H1 (cell line): ENCODE data around the gene BRD4. TPM values are rescaled to one million over a fixed set of nuclear protein-coding genes. Genes with fewer than 3 reads are reported as not detected.
A peak's percentile ranks its signal among the peaks of the same experiment; 100 is the strongest.

ENCODE experiments used
- CTCF ChIA-PET: fragments of 300-600 bp; sonication (Branson Sonifier 250); formaldehyde crosslinking; loops from one replicate; lab custom pipeline; 2021; ENCODE audit not compliant: partially characterized antibody; lab: Charles Lee
- POLR2A ChIA-PET: fragments of 300-600 bp; sonication (Branson Sonifier 250); formaldehyde crosslinking; loops from one replicate; lab custom pipeline; 2021; ENCODE audit warnings: inconsistent platforms; ENCODE audit not compliant: partially characterized antibody; lab: Charles Lee
- DNase-seq, 2 experiments: peaks; one replicate each; pipeline versions ENCODE4 v3.0.0 to v3.0.0-alpha.2; 2010 to 2022; ENCODE audit warnings: low spot score in 2 of 2, low read depth in 1 of 2, mixed read lengths in 1 of 2
- FAIRE-seq: peaks from 2 replicates; lab custom pipeline; 2011; peaks lifted over from hg19 to GRCh38; lab: Jason Lieb, UNC
- H2AFZ ChIP-seq: 2 replicates; pipeline ENCODE4 v1.8.1; 2012; ENCODE audit warnings: low read length, inconsistent platforms
- H2AK5ac ChIP-seq: 2 replicates; pipeline ENCODE4 v1.6.1; 2013; ENCODE audit warnings: low read depth, low read length
- H2BK120ac ChIP-seq: replicated peaks from 2 replicates; pipeline ENCODE3; 2013; ENCODE audit warnings: low read depth, low read length, inconsistent platforms
- H2BK12ac ChIP-seq: 2 replicates; pipeline ENCODE4 v1.6.1; 2013; ENCODE audit warnings: low read depth, low read length
- H2BK15ac ChIP-seq: 2 replicates; pipeline ENCODE4 v1.6.1; 2013; ENCODE audit warnings: low read length
- H2BK20ac ChIP-seq: 2 replicates; pipeline ENCODE4 v1.6.1; 2013; ENCODE audit warnings: low read length
- H2BK5ac ChIP-seq: 2 replicates; pipeline ENCODE4 v1.6.1; 2013; ENCODE audit warnings: low read depth, low read length
- H3K14ac ChIP-seq: 2 replicates; pipeline ENCODE4 v1.6.1; 2013; ENCODE audit warnings: inconsistent platforms; ENCODE audit not compliant: insufficient read length
- H3K18ac ChIP-seq: 2 replicates; pipeline ENCODE4 v1.6.1; 2013; ENCODE audit warnings: low read length; ENCODE audit errors: extremely low read depth
- H3K23ac ChIP-seq: 2 replicates; pipeline ENCODE4 v1.6.1; 2013; ENCODE audit warnings: inconsistent platforms; ENCODE audit not compliant: insufficient read length
- H3K23me2 ChIP-seq: 2 replicates; pipeline ENCODE4 v1.6.1; 2013; ENCODE audit warnings: low read depth, low read length
- H3K27ac ChIP-seq: 2 replicates; pipeline ENCODE4 v1.6.1; 2011; ENCODE audit warnings: low read depth, low read length, inconsistent platforms
- H3K27me3 ChIP-seq, 4 experiments: replicated peaks in 1 of 4; 1 replicate in 1 of 4; 2 replicates in 3 of 4; pipeline versions ENCODE4 v1.6.1 to v1.8.1; 2011 to 2013; ENCODE audit warnings: low read length in 3 of 4, mild to moderate bottlenecking in 3 of 4, inconsistent platforms in 2 of 4, mixed read lengths in 2 of 4, moderate library complexity in 1 of 4; ENCODE audit not compliant: control insufficient read depth in 3 of 4, insufficient read depth in 3 of 4; ENCODE audit errors: extremely low read depth in 1 of 4
- H3K36me3 ChIP-seq, 4 experiments: 2 replicates each; pipeline versions ENCODE4 v1.6.1 to v1.8.1; 2011 to 2013; ENCODE audit warnings: mild to moderate bottlenecking in 4 of 4, low read length in 3 of 4, moderate library complexity in 2 of 4, control low read depth in 1 of 4, inconsistent platforms in 1 of 4; ENCODE audit not compliant: insufficient read depth in 4 of 4, control insufficient read depth in 2 of 4
- H3K4ac ChIP-seq: replicated peaks from 2 replicates; pipeline ENCODE3; 2013; ENCODE audit warnings: low read length, low read depth, mixed read lengths, inconsistent platforms; ENCODE audit not compliant: insufficient read length
- H3K4me1 ChIP-seq, 4 experiments: replicated peaks in 1 of 4; 1 replicate in 1 of 4; 2 replicates in 3 of 4; pipeline versions ENCODE4 v1.6.1 to v1.8.1; 2011 to 2013; ENCODE audit warnings: low read length in 3 of 4, inconsistent platforms in 2 of 4, mixed read lengths in 1 of 4; ENCODE audit not compliant: insufficient read depth in 4 of 4, control insufficient read depth in 3 of 4
- H3K4me2 ChIP-seq, 2 experiments: 2 replicates each; pipeline versions ENCODE4 v1.6.1 to v1.8.1; 2011 to 2013; ENCODE audit warnings: low read depth in 2 of 2, low read length in 2 of 2, control low read depth in 1 of 2, inconsistent platforms in 1 of 2, mild to moderate bottlenecking in 1 of 2; ENCODE audit not compliant: insufficient read depth in 1 of 2
- H3K4me3 ChIP-seq, 4 experiments: fragments of 200-600, 300-600 bp in 1 of 4; sonication (generic), shearing (Covaris generic), sonication (Bioruptor Twin) in 1 of 4; 2 replicates each; pipeline versions ENCODE4 v1.5.1 to v1.8.1; 2011 to 2016; ENCODE audit warnings: low read length in 4 of 4, low read depth in 3 of 4, control low read depth in 2 of 4, inconsistent platforms in 2 of 4, mild to moderate bottlenecking in 2 of 4, mixed read lengths in 1 of 4, moderate library complexity in 1 of 4; ENCODE audit not compliant: insufficient read depth in 2 of 4; ENCODE audit errors: extremely low read depth in 1 of 4
- H3K56ac ChIP-seq: replicated peaks from 2 replicates; pipeline ENCODE3; 2013; ENCODE audit warnings: low read depth, mild to moderate bottlenecking, mixed read lengths, low read length, inconsistent platforms; ENCODE audit not compliant: insufficient read length
- H3K79me1 ChIP-seq: 2 replicates; pipeline ENCODE4 v1.6.1; 2013; ENCODE audit warnings: low read depth, low read length, control low read depth
- H3K79me2 ChIP-seq, 2 experiments: 2 replicates each; pipeline versions ENCODE4 v1.6.1 to v1.8.1; 2012 to 2013; ENCODE audit warnings: low read length in 2 of 2, mild to moderate bottlenecking in 2 of 2, inconsistent platforms in 1 of 2; ENCODE audit not compliant: insufficient read depth in 2 of 2, control insufficient read depth in 1 of 2
- H3K9ac ChIP-seq, 4 experiments: replicated peaks in 1 of 4; 1 replicate in 1 of 4; 2 replicates in 3 of 4; pipeline versions ENCODE4 v1.6.1 to v1.8.1; 2011 to 2013; ENCODE audit warnings: low read depth in 3 of 4, low read length in 3 of 4, control low read depth in 2 of 4, mild to moderate bottlenecking in 2 of 4, moderate library complexity in 2 of 4, inconsistent platforms in 1 of 4; ENCODE audit errors: extremely low read depth in 1 of 4
- H3K9me3 ChIP-seq, 2 experiments: 2 replicates each; pipeline versions ENCODE4 v1.6.1 to v1.8.1; 2012 to 2013; ENCODE audit warnings: mild to moderate bottlenecking in 2 of 2, moderate library complexity in 2 of 2, control low read depth in 1 of 2, inconsistent platforms in 1 of 2, low read depth in 1 of 2, low read length in 1 of 2, mixed read lengths in 1 of 2; ENCODE audit not compliant: insufficient read depth in 2 of 2
- H4K20me1 ChIP-seq, 2 experiments: replicated peaks in 1 of 2; 2 replicates each; pipeline versions ENCODE3 to v1.8.1; 2011 to 2013; ENCODE audit warnings: inconsistent platforms in 2 of 2, low read length in 2 of 2, mild to moderate bottlenecking in 1 of 2; ENCODE audit not compliant: insufficient read depth in 2 of 2, control insufficient read depth in 1 of 2
- H4K5ac ChIP-seq: 2 replicates; pipeline ENCODE4 v1.6.1; 2013; ENCODE audit warnings: low read length, low read depth, mixed read lengths, inconsistent platforms; ENCODE audit not compliant: insufficient read length
- H4K8ac ChIP-seq: 2 replicates; pipeline ENCODE4 v1.8.0; 2013; ENCODE audit warnings: mild to moderate bottlenecking, moderate library complexity, low read length, inconsistent platforms; ENCODE audit not compliant: insufficient read depth; ENCODE audit errors: extremely low read depth
- H4K91ac ChIP-seq: replicated peaks from 2 replicates; pipeline ENCODE3; 2013; ENCODE audit warnings: low read length, mixed read lengths, inconsistent platforms; ENCODE audit not compliant: insufficient read length
- BRCA1 ChIP-seq: IDR thresholded peaks from 2 replicates; pipeline ENCODE4 v1.6.1; 2012; ENCODE audit warnings: low read depth, low read length, improper control_type of control experiment
- CHD1 ChIP-seq: IDR thresholded peaks from 2 replicates; pipeline ENCODE4 v1.6.1; 2012; ENCODE audit warnings: low read depth, low read length, improper control_type of control experiment
- CTBP2 ChIP-seq: IDR thresholded peaks from 2 replicates; pipeline ENCODE4 v1.7.0; 2011; ENCODE audit warnings: borderline replicate concordance, mild to moderate bottlenecking, moderate library complexity, mixed read lengths, low read length; ENCODE audit not compliant: insufficient read depth, insufficient read length
- FOSL1 ChIP-seq: IDR thresholded peaks from 2 replicates; pipeline ENCODE4 v1.6.1; 2011; ENCODE audit warnings: mild to moderate bottlenecking, low read depth, low read length, moderate library complexity; ENCODE audit not compliant: insufficient read depth
- HDAC2 ChIP-seq, 2 experiments: fragments of 300-600 bp in 1 of 2; sonication (generic) in 1 of 2; IDR thresholded peaks; 2 replicates each; pipeline ENCODE4 v1.6.1; 2011 to 2012; ENCODE audit warnings: low read depth in 2 of 2, low read length in 2 of 2, mild to moderate bottlenecking in 2 of 2, moderate library complexity in 2 of 2, borderline replicate concordance in 1 of 2, inconsistent platforms in 1 of 2
- NRF1 ChIP-seq: IDR thresholded peaks from 2 replicates; pipeline ENCODE4 v1.6.1; 2011; ENCODE audit warnings: mild to moderate bottlenecking, low read depth, low read length, improper control_type of control experiment
- RBBP5 ChIP-seq: IDR thresholded peaks from 2 replicates; pipeline ENCODE4 v1.7.1; 2012; ENCODE audit warnings: low read depth, mild to moderate bottlenecking, inconsistent platforms, low read length, moderate library complexity, borderline replicate concordance
- RXRA ChIP-seq: IDR thresholded peaks from 2 replicates; pipeline ENCODE4 v1.6.1; 2011; ENCODE audit warnings: low read depth, mild to moderate bottlenecking, low read length, moderate library complexity; ENCODE audit not compliant: insufficient read depth
- YY1 ChIP-seq: IDR thresholded peaks from 2 replicates; pipeline ENCODE4 v1.6.1; 2011; ENCODE audit warnings: low read depth, mild to moderate bottlenecking, low read length
- WGBS, 2 experiments: shearing (Covaris generic) in 1 of 2; methylation state at CpG; one replicate each; pipeline versions ENCODE4 v1.1.6 to v1.1.7; 2013 to 2015; ENCODE audit warnings: low lambda C conversion rate in 2 of 2, mixed read lengths in 2 of 2, inconsistent platforms in 1 of 2, low coverage in 1 of 2, missing lambda C conversion rate in 1 of 2; ENCODE audit not compliant: insufficient replicate concordance in 2 of 2, insufficient coverage in 1 of 2, insufficient read length in 1 of 2; ENCODE audit errors: extremely low coverage in 1 of 2, missing lambda C conversion rate in 1 of 2; 5-methylcytosine and 5-hydroxymethylcytosine counted together
- polyA plus RNA-seq, 7 experiments: library from polyadenylated mRNA; depleted of rRNA in 3 of 7; stranded (reverse) in 5 of 7; unstranded in 2 of 7; fragments of >200 nt in 5 of 7; fragments of 200-250 nt in 2 of 7; gene quantifications; 1 replicate in 5 of 7; 2 replicates in 1 of 7; 4 replicates in 1 of 7; pipeline versions ENCODE4 v1.2.1 to v1.2.3, GENCODE V29; 2011 to 2013; ENCODE audit warnings: missing spikeins in 2 of 7, mixed read lengths in 2 of 7
- total RNA-seq: library from RNA; stranded (reverse); fragmentation: NEBNext Ultra II Directional; extraction: Animal tissue kit (Norgen Biotek cat#: 25700); gene quantifications from 2 replicates; pipeline ENCODE4 v1.2.1, GENCODE V29; 2021
- TF ChIP-seq, protein P1 (sequence below): IDR thresholded peaks from 2 replicates; pipeline ENCODE4 v1.6.1; 2011; ENCODE audit warnings: low read length, improper control_type of control experiment

BRD4 gene
- total and polyA plus RNA-seq, 2 of the 8 experiments (the other 6 are each of a cell fraction or from before 2014, with no cell fraction given), result 14.1 to 146 TPM

DNA sequence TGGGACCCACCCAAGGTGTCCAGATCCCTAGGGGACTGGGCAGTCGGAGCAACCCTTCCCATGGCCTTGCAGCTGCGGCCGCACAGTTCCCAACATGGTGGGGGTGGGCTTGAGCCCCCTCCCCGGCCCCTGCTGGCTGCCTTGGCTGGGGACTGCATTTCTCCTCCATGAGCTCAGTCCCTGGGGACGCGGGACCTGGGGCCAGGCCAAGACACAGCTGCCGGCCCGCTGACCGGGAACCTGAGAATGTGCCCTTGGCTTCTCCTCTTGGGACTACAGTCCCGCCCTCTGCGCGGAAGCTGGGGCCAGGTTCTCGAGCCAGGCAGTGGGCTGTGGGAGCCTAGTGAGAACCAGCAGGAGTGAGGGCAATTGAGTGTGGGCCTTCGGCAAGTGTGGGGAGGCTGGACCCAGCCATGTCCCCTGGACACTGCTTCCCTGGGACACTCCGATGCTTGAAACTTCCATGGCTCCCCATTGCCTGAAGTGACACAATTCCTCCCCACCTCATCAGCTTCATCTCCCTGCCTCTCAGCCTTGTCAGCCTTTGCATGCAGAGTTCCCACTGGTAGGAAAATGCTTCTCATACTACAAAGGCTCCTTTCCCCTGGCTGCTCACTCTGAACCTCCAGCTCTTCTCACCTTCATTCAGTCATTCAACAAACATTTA is 118.5 kb downstream of the BRD4 start:
- Histone ChIP-seq H2BK5ac (no peak overlapping the region), H4K91ac (no peak overlapping the region), H3K18ac (no peak overlapping the region), H4K20me1 (peaks cover 0 to 1% of the 10 kb centered on the region in 2 experiments), H2BK20ac (no peak overlapping the region), H3K14ac (no peak overlapping the region), H3K4me2 (no peak overlapping the region), H3K27me3 (no peaks in the 10 kb centered on the region), H2BK12ac (no peak overlapping the region), H3K27ac (no peak overlapping the region), H3K23ac (no peak overlapping the region), H3K9me3 (no peaks in the 10 kb centered on the region), H3K36me3 (no peaks in the 10 kb centered on the region), H3K23me2 (no peaks in the 10 kb centered on the region), H3K79me2 (no peaks in the 10 kb centered on the region), H3K56ac (no peak overlapping the region), H3K79me1 (no peaks in the 10 kb centered on the region), H2BK120ac (no peak overlapping the region), H2AFZ (no peak overlapping the region), H2AK5ac (no peak overlapping the region), H3K9ac (no peak overlapping the region), H4K5ac (no peak overlapping the region), H2BK15ac (no peak overlapping the region), H4K8ac (peak overlapping the region; percentile 25; the same call in 1 of the 2 replicates), H3K4ac (no peak overlapping the region), H3K4me1 (no peaks in the 10 kb centered on the region), H3K4me3 (no peak overlapping the region)
- no peak for DNase-seq
- ChIA-PET CTCF (interaction anchor here (0.6 to 1.8 kb wide), 5 partner anchors 11 to 59 kb away, joined by 3 to 5 read pairs (median 3); partner anchors contain the start of gene NOTCH3), POLR2A (interaction anchor here (1.2 to 2.0 kb wide), 6 partner anchors 10 to 37 kb away, joined by 3 to 6 read pairs (median 3); no protein-coding TSS in a partner anchor)
- WGBS, 2 experiments, result 93% methylated on average over 13 of the region's 15 CpGs; no CpG with 5 or more reads in 1 of the 2 experiments
- no peak for FAIRE-seq
- no peak for TF ChIP-seq BRCA1
- no peak for TF ChIP-seq CHD1
- TF ChIP-seq RXRA, result no peak
- no peak for TF ChIP-seq HDAC2 (IDR thresholded peaks at IDR 0.05; ENCODE audit: borderline replicate concordance in 1 of 2, low read depth in 2 of 2, low read length in 2 of 2)
- TF ChIP-seq, protein P1, sequence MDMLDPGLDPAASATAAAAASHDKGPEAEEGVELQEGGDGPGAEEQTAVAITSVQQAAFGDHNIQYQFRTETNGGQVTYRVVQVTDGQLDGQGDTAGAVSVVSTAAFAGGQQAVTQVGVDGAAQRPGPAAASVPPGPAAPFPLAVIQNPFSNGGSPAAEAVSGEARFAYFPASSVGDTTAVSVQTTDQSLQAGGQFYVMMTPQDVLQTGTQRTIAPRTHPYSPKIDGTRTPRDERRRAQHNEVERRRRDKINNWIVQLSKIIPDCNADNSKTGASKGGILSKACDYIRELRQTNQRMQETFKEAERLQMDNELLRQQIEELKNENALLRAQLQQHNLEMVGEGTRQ, result no peak
- TF ChIP-seq NRF1, result no peak
- no peak for TF ChIP-seq FOSL1
- TF ChIP-seq RBBP5, result no peak
- TF ChIP-seq CTBP2, result no peak
- no peak for TF ChIP-seq YY1
